22Rv1 (cell line): ENCODE data around the gene CCDC57.

Experiments
- CTCF ChIP-seq: fragments of 450-650 bp; IDR thresholded peaks from 2 replicates; pipeline ENCODE4 v1.5.1; 2017; ENCODE audit warnings: mild to moderate bottlenecking
- ZFX ChIP-seq: fragments of 450-650 bp; IDR thresholded peaks from 2 replicates; pipeline ENCODE4 v1.6.1; 2017; ENCODE audit warnings: antibody characterized with exemption, borderline replicate concordance

GRCh38 chr17:82224666-82225065 lies 12.0 kb upstream of the CCDC57 start:
- TF ChIP-seq CTCF (no peak), ZFX (no peak)
